ENCODE measurements around the gene RNASE12.

DNA sequence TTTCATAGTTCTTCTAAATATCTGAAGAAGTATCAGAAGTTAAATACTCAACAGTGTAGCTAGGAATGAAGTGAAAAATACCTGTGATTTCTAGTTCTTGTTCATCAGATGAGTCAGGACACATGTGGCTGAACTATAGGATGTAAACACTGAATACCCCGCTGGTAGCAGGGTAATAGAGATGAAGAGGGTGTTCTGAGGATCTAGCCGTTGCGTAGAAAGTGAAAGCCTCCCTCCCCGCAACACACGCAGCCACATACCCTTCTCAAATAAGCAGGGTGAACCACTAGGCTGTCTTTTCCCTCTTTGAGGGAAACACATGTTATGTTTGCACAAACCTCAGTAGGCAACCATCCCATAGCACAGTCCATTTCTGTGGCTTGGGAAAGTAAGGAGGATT, 16.4 kb upstream of the RNASE12 start:
- TF ChIP-seq GATA2 (IDR thresholded peaks at IDR 0.05; ENCODE audit: low read depth, low read length): no peak
- no peak for TF ChIP-seq GATA3 (IDR thresholded peaks at IDR 0.05; ENCODE audit: low read depth, low read length)
